ENCODE measurements around the gene SAMD3. TPM values are rescaled to one million over a fixed set of nuclear protein-coding genes. Genes with fewer than 3 reads are reported as not detected.

The SAMD3 gene, protein sequence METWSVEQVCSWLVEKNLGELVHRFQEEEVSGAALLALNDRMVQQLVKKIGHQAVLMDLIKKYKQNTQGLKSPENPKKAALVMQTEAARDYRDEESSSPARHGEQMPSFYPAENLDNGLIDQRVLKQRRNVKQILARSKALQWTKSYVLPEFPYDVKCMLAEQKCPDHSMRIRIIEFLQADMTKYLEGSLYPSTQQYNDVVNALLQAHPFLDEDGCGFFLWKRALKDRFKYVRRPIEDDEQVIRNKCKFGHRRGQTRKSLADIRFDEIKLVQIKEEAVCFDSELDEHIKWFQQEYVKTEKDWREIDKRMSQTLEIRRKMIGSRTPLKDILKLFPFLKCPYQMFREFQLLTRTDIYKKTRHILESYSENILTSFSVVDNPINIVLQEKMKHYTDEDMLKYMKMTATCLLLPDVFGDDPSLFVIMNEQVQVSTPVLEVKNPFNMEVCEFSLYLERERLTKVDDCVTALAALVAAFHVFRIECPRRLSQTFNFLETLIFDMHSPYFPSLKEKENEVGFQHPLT
- total RNA-seq (2014; rRNA removed; shearing (Covaris generic)) (3.8 and 4.9 TPM in 2 replicates), polyA plus RNA-seq (2016; fragmentation: Nextera tagmentation; extraction: Ambion mirVana) (3.2 and 3.8 TPM in 2 replicates)
- long read RNA-seq, partial matches to known transcripts = 1 of 3 reads
- long read RNA-seq, other reads (novel, unspliced or antisense) = 1 of 3 reads

GRCh38 chr6:130222775-130223174, at the start of gene SAMD3:
TSS of gene SAMD3 (minus strand) at chr6:130222951. CDS start at chr6:130215273, 7,678 bp downstream.
- H3K4me2 ChIP-seq = no peak within 1 kb of the TSS
- H3K79me2 ChIP-seq (replicated peaks; ENCODE audit: insufficient read depth) = no peaks in the 10 kb centered on the region
- no peaks in the 10 kb centered on the region for H3K27me3 ChIP-seq (ENCODE audit: insufficient read depth)
- Mint-ChIP-seq H3K36me3 (ENCODE audit: low read depth) (no peaks in the 10 kb centered on the region), H3K27me3 (ENCODE audit: insufficient read depth, low read depth, poor library complexity) (peaks cover 4% of the 10 kb centered on the region), H3K4me1 (no peaks in the 10 kb centered on the region), H3K4me3 (no peak within 1 kb of the TSS), H3K27ac (no peak within 1 kb of the TSS), H3K9me3 (no peaks in the 10 kb centered on the region; the same call in 2 of the 3 replicates)
- no peaks in the 10 kb centered on the region for H3F3A ChIP-seq (replicated peaks; ENCODE audit: low read depth)
- H3K4me3 ChIP-seq = no peak within 1 kb of the TSS
- H3K9me2 ChIP-seq (ENCODE audit: insufficient read depth) = 0 out of 2 replicates have a peak, but pooled peaks cover 4% of the 10 kb centered on the region
- H3K4me1 ChIP-seq (ENCODE audit: insufficient read depth) = no peaks in the 10 kb centered on the region
- TF ChIP-seq, protein P1, sequence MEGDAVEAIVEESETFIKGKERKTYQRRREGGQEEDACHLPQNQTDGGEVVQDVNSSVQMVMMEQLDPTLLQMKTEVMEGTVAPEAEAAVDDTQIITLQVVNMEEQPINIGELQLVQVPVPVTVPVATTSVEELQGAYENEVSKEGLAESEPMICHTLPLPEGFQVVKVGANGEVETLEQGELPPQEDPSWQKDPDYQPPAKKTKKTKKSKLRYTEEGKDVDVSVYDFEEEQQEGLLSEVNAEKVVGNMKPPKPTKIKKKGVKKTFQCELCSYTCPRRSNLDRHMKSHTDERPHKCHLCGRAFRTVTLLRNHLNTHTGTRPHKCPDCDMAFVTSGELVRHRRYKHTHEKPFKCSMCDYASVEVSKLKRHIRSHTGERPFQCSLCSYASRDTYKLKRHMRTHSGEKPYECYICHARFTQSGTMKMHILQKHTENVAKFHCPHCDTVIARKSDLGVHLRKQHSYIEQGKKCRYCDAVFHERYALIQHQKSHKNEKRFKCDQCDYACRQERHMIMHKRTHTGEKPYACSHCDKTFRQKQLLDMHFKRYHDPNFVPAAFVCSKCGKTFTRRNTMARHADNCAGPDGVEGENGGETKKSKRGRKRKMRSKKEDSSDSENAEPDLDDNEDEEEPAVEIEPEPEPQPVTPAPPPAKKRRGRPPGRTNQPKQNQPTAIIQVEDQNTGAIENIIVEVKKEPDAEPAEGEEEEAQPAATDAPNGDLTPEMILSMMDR (conservative IDR thresholded peaks at IDR 0.05; ENCODE audit: low read depth in 2 of 2) = no peak
- TF ChIP-seq ZNF114 (CRISPR knock-in tag; IDR thresholded peaks at IDR 0.05) (no peak), ZNF462 (CRISPR knock-in tag; IDR thresholded peaks at IDR 0.05) (no peak), NANOG (IDR thresholded peaks at IDR 0.05; ENCODE audit: borderline replicate concordance) (no peak), STAT1 (IDR thresholded peaks at IDR 0.05; ENCODE audit: unreplicated experiment) (no peak), CREB1 (CRISPR knock-in tag; IDR thresholded peaks at IDR 0.05; ENCODE audit: low read depth) (no peak), POLR2AphosphoS5 (IDR thresholded peaks at IDR 0.05; ENCODE audit: low read depth) (no peak), JUNB (IDR thresholded peaks at IDR 0.05; ENCODE audit: unreplicated experiment) (no peak), EZH2 (IDR thresholded peaks at IDR 0.05; ENCODE audit: low read depth, unreplicated experiment) (no peak), ZNF331 (CRISPR knock-in tag; IDR thresholded peaks at IDR 0.05; ENCODE audit: low read depth) (no peak), EZH2phosphoT487 (IDR thresholded peaks at IDR 0.05; ENCODE audit: unreplicated experiment) (no peak)
- TF ChIP-seq, protein P2, sequence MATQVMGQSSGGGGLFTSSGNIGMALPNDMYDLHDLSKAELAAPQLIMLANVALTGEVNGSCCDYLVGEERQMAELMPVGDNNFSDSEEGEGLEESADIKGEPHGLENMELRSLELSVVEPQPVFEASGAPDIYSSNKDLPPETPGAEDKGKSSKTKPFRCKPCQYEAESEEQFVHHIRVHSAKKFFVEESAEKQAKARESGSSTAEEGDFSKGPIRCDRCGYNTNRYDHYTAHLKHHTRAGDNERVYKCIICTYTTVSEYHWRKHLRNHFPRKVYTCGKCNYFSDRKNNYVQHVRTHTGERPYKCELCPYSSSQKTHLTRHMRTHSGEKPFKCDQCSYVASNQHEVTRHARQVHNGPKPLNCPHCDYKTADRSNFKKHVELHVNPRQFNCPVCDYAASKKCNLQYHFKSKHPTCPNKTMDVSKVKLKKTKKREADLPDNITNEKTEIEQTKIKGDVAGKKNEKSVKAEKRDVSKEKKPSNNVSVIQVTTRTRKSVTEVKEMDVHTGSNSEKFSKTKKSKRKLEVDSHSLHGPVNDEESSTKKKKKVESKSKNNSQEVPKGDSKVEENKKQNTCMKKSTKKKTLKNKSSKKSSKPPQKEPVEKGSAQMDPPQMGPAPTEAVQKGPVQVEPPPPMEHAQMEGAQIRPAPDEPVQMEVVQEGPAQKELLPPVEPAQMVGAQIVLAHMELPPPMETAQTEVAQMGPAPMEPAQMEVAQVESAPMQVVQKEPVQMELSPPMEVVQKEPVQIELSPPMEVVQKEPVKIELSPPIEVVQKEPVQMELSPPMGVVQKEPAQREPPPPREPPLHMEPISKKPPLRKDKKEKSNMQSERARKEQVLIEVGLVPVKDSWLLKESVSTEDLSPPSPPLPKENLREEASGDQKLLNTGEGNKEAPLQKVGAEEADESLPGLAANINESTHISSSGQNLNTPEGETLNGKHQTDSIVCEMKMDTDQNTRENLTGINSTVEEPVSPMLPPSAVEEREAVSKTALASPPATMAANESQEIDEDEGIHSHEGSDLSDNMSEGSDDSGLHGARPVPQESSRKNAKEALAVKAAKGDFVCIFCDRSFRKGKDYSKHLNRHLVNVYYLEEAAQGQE (IDR thresholded peaks at IDR 0.05; ENCODE audit: unreplicated experiment) = no peak
- TF ChIP-seq, protein P3, sequence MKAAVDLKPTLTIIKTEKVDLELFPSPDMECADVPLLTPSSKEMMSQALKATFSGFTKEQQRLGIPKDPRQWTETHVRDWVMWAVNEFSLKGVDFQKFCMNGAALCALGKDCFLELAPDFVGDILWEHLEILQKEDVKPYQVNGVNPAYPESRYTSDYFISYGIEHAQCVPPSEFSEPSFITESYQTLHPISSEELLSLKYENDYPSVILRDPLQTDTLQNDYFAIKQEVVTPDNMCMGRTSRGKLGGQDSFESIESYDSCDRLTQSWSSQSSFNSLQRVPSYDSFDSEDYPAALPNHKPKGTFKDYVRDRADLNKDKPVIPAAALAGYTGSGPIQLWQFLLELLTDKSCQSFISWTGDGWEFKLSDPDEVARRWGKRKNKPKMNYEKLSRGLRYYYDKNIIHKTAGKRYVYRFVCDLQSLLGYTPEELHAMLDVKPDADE (IDR thresholded peaks at IDR 0.05) = no peak
- no peaks in the 10 kb centered on the region for H4K20me1 ChIP-seq (replicated peaks; ENCODE audit: insufficient read depth)
- no peak within 1 kb of the TSS for H3K27ac ChIP-seq (ENCODE audit: low read depth)
- H3K36me3 ChIP-seq (ENCODE audit: insufficient read depth) = no peaks in the 10 kb centered on the region
- no peak within 1 kb of the TSS for H2AFZ ChIP-seq
- ATAC-seq = no peak
- no peak for DNase-seq (ENCODE audit: low spot score)
